Activated CD4-positive, alpha-beta T cell treated with anti-CD3 and anti-CD28 coated beads, Interleukin-2, amount 50 U/mL, for 48 hours (primary cell): ENCODE data around the gene ARHGEF35.
"Not testable (repeated sequence)": the region's sequence is repeated elsewhere in the genome, so short reads cannot be mapped to it uniquely, and the experiment has no call there.

ENCODE experiments used
- DNase-seq, 2 experiments: peaks; one replicate each; pipeline ENCODE4 v3.0.0-alpha.2; 2020

Gene ARHGEF35

DNA sequence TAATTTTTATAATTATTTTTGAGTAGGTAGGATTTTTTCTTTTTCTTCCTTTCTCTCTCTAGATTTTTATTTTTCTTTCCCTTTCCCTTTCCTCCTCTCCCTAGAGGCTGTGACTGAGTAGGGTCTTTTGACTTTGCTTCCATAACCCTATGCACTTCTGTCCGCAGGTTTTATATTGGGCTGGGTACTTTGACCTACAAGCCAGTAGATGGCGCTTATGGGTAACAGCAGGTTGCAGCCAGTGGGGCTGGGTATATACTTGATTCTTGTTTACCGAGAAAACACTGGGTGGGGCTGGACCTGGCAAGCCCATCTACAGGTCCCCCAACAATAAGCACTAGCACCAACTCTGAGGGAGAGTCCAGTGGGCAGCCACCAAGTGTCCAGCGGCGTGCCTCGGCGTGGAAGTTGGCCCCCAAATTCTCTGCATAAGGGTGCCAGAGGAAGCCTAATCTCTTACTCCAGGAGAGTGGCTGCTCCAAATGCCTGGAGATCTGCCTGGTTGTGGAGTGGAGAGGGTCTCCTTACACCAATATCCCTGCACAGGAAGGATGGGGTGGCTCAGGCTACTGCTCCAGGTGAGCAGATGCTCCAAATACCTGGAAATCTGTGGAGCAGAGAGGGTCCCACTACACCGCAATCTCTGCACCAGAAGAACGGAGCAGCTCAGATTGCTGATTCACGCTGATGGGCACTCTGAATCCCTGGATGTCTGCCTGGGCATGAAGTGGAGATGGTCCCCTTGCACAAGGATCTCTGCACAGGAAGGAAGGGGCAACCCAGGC, 17.1 kb downstream of the ARHGEF35 start:
- DNase-seq, result not testable (repeated sequence)

DNA sequence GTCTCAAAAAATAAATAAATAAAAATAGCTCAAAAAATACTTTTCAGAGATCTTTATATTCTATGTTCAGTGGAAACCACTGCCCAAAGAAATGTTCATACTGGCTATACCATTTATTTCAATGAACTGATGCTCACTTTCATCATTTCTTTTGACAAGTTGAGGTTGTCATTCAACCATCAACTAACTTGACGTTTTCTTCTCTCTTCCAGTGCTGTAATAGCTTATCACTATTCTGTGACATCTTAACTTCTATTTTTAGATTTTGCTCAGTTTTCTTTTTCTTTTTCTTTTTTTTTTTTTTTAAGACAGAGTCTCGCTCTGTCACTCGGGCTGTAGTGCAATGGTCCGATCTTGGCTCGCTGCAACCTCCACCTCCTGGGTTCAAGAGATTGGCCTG, 21.0 kb downstream of the ARHGEF35 start:
- DNase-seq, result no peak

- not testable (repeated sequence) for DNase-seq
Measured at GRCh38 chr7:144171594-144172350, 23.9 kb downstream of the ARHGEF35 start.

GRCh38 chr7:144164784-144165183, 30.8 kb downstream of the ARHGEF35 start:
- no peak for DNase-seq

- no peak for DNase-seq
Measured at GRCh38 chr7:144158861-144159260, 36.8 kb downstream of the ARHGEF35 start.

GRCh38 chr7:144148224-144148827, 47.3 kb downstream of the ARHGEF35 start:
- DNase-seq, result no peak

- DNase-seq, result no peak
Measured at GRCh38 chr7:144144426-144144825, 51.2 kb downstream of the ARHGEF35 start.

DNA sequence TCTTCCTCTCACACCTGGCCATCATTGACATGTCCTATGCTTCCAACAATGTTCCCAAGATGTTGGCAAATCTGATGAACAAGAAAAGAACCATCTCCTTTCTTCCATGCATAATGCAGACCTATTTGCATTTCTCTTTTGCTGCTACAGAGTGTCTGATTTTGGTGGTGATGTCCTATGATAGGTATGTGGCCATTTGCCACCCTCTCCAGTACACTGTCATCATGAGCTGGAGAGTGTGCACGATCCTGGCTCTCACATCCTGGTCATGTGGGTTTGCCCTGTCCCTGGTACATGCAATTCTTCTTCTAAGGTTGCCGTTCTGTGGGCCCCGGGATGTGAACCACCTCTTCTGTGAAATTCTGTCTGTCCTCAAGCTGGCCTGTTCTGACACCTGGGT, 53.4 kb downstream of the ARHGEF35 start:
- no peak for DNase-seq

GRCh38 chr7:144137501-144137900, 58.1 kb downstream of the ARHGEF35 start:
- no peak for DNase-seq
